PC-3 (cell line): Measurements from ENCODE around the gene SYNJ2.

ENCODE experiments used
- CTCF ChIP-seq: fragments of 300-600 bp; sonication (generic); conservative IDR thresholded peaks from 2 replicates; pipeline ENCODE4 v1.5.1; 2017; ENCODE audit warnings: antibody characterized with exemption, low read depth, mild to moderate bottlenecking, low read length
- EZH2 ChIP-seq: fragments of 300-600 bp; sonication (generic); IDR thresholded peaks from one replicate; pipeline ENCODE4 v1.6.1; 2017; ENCODE audit warnings: antibody characterized with exemption, mild to moderate bottlenecking, low read length; ENCODE audit not compliant: unreplicated experiment
- EZH2phosphoT487 ChIP-seq: fragments of 300-600 bp; sonication (generic); IDR thresholded peaks from 2 replicates; pipeline ENCODE4 v1.6.1; 2018; ENCODE audit warnings: mild to moderate bottlenecking, antibody characterized with exemption, low read length, borderline replicate concordance

- no peak for TF ChIP-seq CTCF
- TF ChIP-seq EZH2, result no peak
- TF ChIP-seq EZH2phosphoT487, result no peak
Measured at GRCh38 chr6:158086054-158086503, 104.4 kb downstream of the SYNJ2 start.
